Peyer's patch (tissue), 4 donors: ENCODE measurements around the gene WASHC2A. TPM values are rescaled to one million over a fixed set of nuclear protein-coding genes. Genes with fewer than 3 reads are reported as not detected.
"Not testable (repeated sequence)": the region's sequence is repeated elsewhere in the genome, so short reads cannot be mapped to it uniquely, and the experiment has no call there.

Experiments used
- DNase-seq, 3 donors: peaks; one replicate each; pipeline ENCODE4 v3.0.0-alpha.2; 2017 to 2019
- H3K27ac ChIP-seq, 4 donors: fragments of 200-600 bp; sonication (generic); one replicate each; pipeline ENCODE4 v1.5.1; 2016 to 2019
- H3K27me3 ChIP-seq, 2 donors: fragments of 200-600 bp; sonication (generic); one replicate each; pipeline ENCODE4 v1.5.1; 2019
- H3K36me3 ChIP-seq, 3 donors: fragments of 200-600 bp; sonication (generic); one replicate each; pipeline ENCODE4 v1.5.1; 2016 to 2019
- H3K4me1 ChIP-seq, 4 donors: fragments of 200-600 bp; sonication (generic); one replicate each; pipeline ENCODE4 v1.5.1; 2016 to 2019
- H3K4me3 ChIP-seq, 4 donors: fragments of 200-600 bp; sonication (generic); 1 replicate in 3 of 4; 2 replicates in 1 of 4; pipeline ENCODE4 v1.5.1; 2016 to 2019; ENCODE audit warnings: mild to moderate bottlenecking in 1 of 4
- H3K9me3 ChIP-seq, 4 donors: fragments of 200-600 bp; sonication (generic); one replicate each; pipeline ENCODE4 v1.5.1; 2016 to 2019; ENCODE audit warnings: mild to moderate bottlenecking in 1 of 4
- CTCF ChIP-seq, 6 experiments: fragments of 450-650 bp in 4 of 6; fragments of 200-600 bp in 2 of 6; sonication (generic) in 1 of 6; IDR thresholded peaks; one replicate each; pipeline ENCODE4 v1.5.1; 2017 to 2019; ENCODE audit warnings: antibody characterized with exemption in 6 of 6, mild to moderate bottlenecking in 3 of 6, moderate library complexity in 1 of 6
- POLR2A ChIP-seq, 2 donors: fragments of 450-650 bp; IDR thresholded peaks; one replicate each; pipeline ENCODE4 v1.5.1; 2017; ENCODE audit warnings: antibody characterized with exemption in 2 of 2, mild to moderate bottlenecking in 2 of 2, moderate library complexity in 2 of 2
- total RNA-seq, 4 donors: library from RNA; depleted of rRNA; stranded (reverse); fragments of >200 nt; gene quantifications; one replicate each; pipeline ENCODE4 v1.1.0, GENCODE V29; 2016

The WASHC2A gene
- total RNA-seq, 4 donors from 2014 or later, result 39.4 to 88.9 (median 57.6) TPM

- Histone ChIP-seq H3K27me3 (no peaks in the 10 kb centered on the region), H3K4me3 (no peak overlapping the region), H3K36me3 (no peaks in the 10 kb centered on the region), H3K9me3 (no peaks in the 10 kb centered on the region), H3K27ac (no peak overlapping the region), H3K4me1 (no peaks in the 10 kb centered on the region)
- DNase-seq, result no peak
- TF ChIP-seq CTCF (IDR thresholded peaks at IDR 0.05) (no peak), POLR2A (IDR thresholded peaks at IDR 0.05) (no peak)
These were observed 34.3 kb upstream of the WASHC2A start for GRCh38 chr10:50033481-50033880.

- not testable (repeated sequence) for H3K27ac ChIP-seq, H3K36me3 ChIP-seq, H3K4me3 ChIP-seq, H3K4me1 ChIP-seq, H3K9me3 ChIP-seq, H3K27me3 ChIP-seq, DNase-seq
These were observed 32.4 kb upstream of the WASHC2A start for GRCh38 chr10:50035337-50035736.

DNA sequence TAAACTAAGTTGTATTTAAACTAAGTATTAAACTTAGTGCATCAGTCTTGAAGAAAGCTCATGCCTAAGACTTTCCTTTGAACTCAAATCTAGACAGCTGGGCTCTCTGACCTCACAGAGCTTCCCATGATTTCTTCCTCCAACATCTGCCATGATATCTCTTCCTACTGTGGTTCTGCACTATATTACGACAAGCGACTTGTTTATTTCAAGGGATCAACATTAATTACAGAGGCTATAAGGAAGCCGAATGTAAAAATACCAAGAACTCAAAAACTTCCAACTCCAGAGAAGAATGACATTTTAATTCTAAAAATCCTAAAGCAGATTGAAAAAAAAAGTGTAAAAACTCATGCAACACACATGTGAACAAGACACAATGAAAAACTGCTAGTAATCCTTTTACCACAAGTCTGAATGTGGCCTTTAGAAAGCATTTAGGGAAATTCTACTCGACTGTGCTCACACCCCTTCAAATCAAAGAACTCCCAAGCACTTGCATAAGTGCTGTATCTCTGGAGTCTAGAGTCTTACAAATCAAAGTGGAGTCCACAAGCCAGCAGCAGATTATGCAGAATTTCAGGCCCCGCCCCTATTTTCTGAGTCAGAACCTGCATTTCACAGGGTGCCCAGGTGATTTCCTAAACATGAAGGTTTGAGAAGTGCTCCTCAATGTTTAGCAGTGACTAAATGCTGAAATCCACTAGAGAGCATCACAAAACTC, 22.7 kb upstream of the WASHC2A start:
- Histone ChIP-seq H3K4me1 (no peaks in the 10 kb centered on the region), H3K27me3 (no peaks in the 10 kb centered on the region), H3K36me3 (no peaks in the 10 kb centered on the region), H3K9me3 (no peaks in the 10 kb centered on the region), H3K27ac (no peak overlapping the region), H3K4me3 (no peak overlapping the region)
- no peak for DNase-seq
- no peak for TF ChIP-seq CTCF (IDR thresholded peaks at IDR 0.05)
- TF ChIP-seq POLR2A (IDR thresholded peaks at IDR 0.05), result no peak

DNA sequence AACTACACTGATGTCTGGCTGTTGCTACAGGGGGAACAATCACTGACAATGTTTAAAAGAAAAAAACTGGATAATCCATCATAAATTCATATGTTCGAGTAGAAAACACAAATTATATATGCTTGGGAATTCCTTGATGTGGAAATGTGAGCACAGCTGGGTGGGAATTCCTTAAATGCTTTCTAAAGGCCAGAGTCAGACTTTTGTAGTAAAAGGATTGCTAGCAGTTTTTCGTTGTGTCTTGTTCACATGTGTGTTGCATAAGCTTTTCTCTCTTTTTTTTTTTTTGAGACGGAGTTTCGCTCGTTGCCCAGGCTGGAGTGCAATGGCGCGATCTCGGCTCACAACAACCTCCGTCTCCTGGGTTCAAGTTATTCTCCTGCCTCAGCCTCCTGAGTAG, 21.3 kb upstream of the WASHC2A start:
- H3K4me1 ChIP-seq, DNase-seq, H3K36me3 ChIP-seq, H3K27ac ChIP-seq, H3K9me3 ChIP-seq, H3K4me3 ChIP-seq, H3K27me3 ChIP-seq: not testable (repeated sequence)

GRCh38 chr10:50047594-50047993, 20.2 kb upstream of the WASHC2A start:
- not testable (repeated sequence) for H3K27me3 ChIP-seq, H3K27ac ChIP-seq, H3K36me3 ChIP-seq, DNase-seq, H3K4me1 ChIP-seq, H3K9me3 ChIP-seq, H3K4me3 ChIP-seq

GRCh38 chr10:50051995-50052660, 15.6 kb upstream of the WASHC2A start:
- DNase-seq, H3K4me1 ChIP-seq, H3K4me3 ChIP-seq, H3K9me3 ChIP-seq, H3K27me3 ChIP-seq, H3K36me3 ChIP-seq: not testable (repeated sequence)
- H3K27ac ChIP-seq, result peak overlapping the region in 1 of 4 donors; percentile 9

DNA sequence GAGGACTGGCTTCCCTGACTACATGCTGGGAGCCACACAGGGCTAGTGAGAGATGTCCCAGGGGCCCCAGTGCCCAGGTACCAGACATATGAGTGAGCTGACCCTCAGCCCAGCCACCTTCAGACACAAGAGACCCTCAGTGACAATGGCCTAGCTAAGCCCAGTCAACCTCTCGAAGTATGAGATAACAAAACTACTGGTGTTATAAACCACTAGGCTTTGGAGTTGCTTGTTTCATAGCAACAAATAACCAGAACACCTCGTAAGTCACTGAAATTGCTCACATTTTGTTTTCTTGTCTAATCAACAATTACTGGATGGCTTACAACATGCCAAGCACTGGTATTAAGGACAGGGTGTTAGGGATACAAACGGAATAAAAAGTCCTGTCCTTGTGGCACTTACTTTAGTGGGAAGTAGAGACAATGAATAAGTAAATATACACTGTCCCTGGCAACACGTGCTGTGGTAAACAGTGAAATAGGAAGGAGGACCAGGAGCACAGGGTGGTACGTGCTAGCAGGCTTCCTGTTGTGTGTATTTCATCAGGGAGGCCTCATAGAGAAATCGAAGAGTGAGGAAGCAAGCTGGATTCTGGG, 14.9 kb upstream of the WASHC2A start:
- H3K4me3 ChIP-seq, H3K4me1 ChIP-seq, H3K36me3 ChIP-seq, DNase-seq, H3K9me3 ChIP-seq, H3K27me3 ChIP-seq: not testable (repeated sequence)
- H3K27ac ChIP-seq, result peak overlapping the region in 1 of 4 donors; percentile 9

GRCh38 chr10:50055494-50056292, 12.1 kb upstream of the WASHC2A start:
- not testable (repeated sequence) for H3K36me3 ChIP-seq, DNase-seq, H3K27me3 ChIP-seq, H3K4me3 ChIP-seq, H3K4me1 ChIP-seq, H3K27ac ChIP-seq, H3K9me3 ChIP-seq

DNA sequence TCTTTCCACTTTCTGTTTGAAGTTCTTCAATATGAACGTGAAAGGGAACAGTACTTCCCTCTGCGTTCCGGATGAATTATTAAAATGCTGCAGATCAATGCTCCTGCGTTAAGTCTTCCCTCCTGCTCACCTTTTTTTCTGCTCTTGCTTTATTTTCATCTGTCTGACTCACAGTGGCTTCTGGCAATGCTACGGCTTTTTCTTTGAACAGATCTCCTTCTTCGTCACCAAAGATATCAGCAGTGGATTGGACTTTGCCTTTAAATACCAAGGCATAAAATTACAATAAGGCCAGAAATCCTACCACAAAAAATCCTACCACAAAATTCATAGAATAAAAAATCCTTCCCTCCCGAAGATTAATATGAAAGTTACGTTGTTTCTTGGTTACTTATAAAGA, 11.1 kb upstream of the WASHC2A start:
- not testable (repeated sequence) for H3K9me3 ChIP-seq, H3K27me3 ChIP-seq, DNase-seq, H3K36me3 ChIP-seq, H3K4me1 ChIP-seq, H3K27ac ChIP-seq, H3K4me3 ChIP-seq

DNA sequence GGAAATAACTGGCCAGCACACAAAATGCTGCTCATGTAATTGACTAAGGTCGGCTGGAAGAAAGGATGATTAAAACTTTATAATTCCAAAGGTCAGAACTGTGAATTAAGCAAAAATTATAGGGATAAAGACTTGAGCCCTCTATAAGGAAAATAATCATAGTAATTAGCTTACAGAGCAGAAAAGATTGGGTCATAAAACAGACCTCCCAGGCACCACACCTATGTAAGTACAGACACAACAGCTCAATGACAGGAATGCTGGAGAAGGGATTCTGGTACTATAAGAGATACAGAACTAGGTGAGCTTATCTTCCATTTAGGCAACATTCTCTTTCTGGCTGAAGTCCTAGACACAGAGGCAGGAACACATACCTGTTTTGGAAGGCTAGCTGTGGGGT, 9.0 kb upstream of the WASHC2A start:
- not testable (repeated sequence) for DNase-seq, H3K9me3 ChIP-seq, H3K4me1 ChIP-seq, H3K4me3 ChIP-seq, H3K27ac ChIP-seq, H3K36me3 ChIP-seq, H3K27me3 ChIP-seq

DNA sequence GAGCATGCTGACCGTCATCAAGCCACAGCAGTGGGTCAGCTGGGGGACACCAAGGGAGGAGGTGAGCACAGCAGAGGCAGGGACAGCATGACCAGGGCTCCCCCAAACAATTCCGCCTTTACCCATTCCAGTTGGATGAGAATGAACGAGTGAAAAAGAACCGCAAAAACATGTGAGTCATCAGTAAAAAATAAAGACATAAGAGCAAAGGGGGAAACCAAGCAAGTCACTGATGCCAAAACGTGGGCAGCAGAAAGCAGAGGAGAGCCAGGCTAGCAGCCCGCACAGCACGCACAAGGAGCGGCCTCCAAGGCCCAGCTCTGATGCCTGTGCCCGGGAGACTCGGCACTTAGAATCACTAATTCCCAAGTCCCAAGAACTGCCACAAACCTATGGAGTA, 7.8 kb upstream of the WASHC2A start:
- H3K27me3 ChIP-seq, H3K4me1 ChIP-seq, H3K9me3 ChIP-seq, H3K4me3 ChIP-seq, DNase-seq, H3K27ac ChIP-seq, H3K36me3 ChIP-seq: not testable (repeated sequence)

- H3K27ac ChIP-seq, DNase-seq, H3K36me3 ChIP-seq, H3K4me1 ChIP-seq, H3K9me3 ChIP-seq, H3K4me3 ChIP-seq, H3K27me3 ChIP-seq: not testable (repeated sequence)
These were observed 6.2 kb upstream of the WASHC2A start for GRCh38 chr10:50061548-50061947.
